GM18505 (cell line): ENCODE measurements around the gene HOXC10.

Experiments used
- ATAC-seq: cut with Tn5 transposase; IDR thresholded peaks from one replicate; pipeline ENCODE4 v1.9.1; 2021; ENCODE audit not compliant: unreplicated experiment
- POLR2A ChIP-seq: IDR thresholded peaks from 4 replicates; pipeline ENCODE4 v1.6.1; 2011; ENCODE audit warnings: borderline replicate concordance; ENCODE audit not compliant: insufficient read depth, insufficient read length; ENCODE audit errors: extremely low read depth

The HOXC10 gene

GRCh38 chr12:53973236-53974042 is 11.5 kb upstream of the HOXC10 start:
- ATAC-seq: no peak
- TF ChIP-seq POLR2A: no peak

- no peak for TF ChIP-seq POLR2A
- ATAC-seq: no peak
Observed at GRCh38 chr12:53974084-53975063, 10.6 kb upstream of the HOXC10 start, which contains the start of gene HOTAIR. Gene HOTAIR, minus strand, starts transcription at chr12:53974954.

GRCh38 chr12:53975064-53975471 is 9.9 kb upstream of the HOXC10 start:
- no peak for ATAC-seq
- TF ChIP-seq POLR2A: no peak

DNA sequence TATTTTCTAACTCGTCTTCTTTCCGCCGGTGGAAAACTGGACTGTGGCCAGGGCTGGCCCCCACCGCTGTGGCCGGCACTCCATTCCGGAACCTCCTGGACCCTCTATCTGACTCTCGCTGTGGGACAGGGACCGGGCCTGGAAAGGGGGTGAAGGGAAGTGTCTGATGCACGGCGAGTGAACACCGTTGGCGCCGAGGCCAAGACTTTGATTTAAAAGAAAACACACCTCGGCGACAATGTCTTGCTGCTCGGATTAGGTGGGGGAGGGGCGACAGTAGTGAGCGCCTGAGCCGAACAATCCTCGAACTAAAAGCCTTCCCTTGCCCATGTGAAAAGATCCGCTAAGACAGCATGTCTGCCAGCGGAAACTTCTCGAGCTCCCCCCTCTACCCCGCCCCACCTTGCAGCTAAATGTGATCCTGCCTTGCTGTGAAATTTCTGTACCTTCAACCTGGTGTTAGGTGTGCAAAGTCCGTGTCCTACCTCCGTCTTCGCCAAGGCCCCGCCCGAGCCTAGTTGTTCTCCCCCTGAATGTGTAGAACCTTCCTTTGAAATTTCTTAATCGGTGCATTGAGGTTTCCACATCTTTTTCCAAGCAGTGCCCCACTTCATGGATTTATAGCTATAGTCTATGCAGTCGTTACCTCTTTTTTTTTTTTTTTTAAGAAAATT is 9.3 kb upstream of the HOXC10 start:
- TF ChIP-seq POLR2A: no peak
- ATAC-seq: no peak

- ATAC-seq: no peak
- TF ChIP-seq POLR2A: no peak
Observed at GRCh38 chr12:53976172-53976822, 8.6 kb upstream of the HOXC10 start.

DNA sequence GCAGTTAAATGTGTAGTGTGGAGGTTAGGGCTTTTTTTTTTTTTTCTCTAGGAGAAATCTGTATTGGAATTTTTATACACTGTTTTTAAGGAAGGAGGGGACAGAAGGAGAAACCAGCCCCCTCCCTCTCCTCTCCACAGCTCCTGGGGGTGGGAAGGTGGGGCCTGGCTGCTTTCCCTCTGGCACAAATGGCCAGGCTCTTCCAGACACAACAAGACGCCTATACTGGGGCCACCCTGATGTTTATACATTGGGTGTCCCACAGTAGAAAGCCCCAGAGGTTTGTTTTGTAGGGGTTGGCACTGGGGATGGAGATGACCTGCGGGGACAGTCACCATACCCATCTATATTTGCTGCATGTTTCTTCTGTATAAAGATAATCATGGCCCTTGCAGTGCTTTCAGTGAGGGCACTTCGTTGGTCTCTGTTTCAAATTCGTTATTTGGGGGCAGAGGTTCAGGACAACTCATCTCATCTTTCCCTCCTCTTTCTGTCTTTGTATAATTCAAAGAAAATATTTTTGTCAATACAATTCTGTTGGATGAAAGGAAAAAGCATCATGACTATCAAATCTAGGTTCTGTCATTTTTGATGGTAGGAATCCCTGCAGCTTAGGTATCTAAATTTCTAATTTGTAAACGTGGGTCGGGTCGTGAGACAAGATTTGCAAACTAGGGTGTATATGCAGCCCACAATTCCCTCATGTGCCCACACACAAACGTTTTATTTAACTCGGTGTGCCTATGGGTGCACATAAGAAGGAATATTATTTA is 7.9 kb upstream of the HOXC10 start:
- no peak for TF ChIP-seq POLR2A
- no peak for ATAC-seq

DNA sequence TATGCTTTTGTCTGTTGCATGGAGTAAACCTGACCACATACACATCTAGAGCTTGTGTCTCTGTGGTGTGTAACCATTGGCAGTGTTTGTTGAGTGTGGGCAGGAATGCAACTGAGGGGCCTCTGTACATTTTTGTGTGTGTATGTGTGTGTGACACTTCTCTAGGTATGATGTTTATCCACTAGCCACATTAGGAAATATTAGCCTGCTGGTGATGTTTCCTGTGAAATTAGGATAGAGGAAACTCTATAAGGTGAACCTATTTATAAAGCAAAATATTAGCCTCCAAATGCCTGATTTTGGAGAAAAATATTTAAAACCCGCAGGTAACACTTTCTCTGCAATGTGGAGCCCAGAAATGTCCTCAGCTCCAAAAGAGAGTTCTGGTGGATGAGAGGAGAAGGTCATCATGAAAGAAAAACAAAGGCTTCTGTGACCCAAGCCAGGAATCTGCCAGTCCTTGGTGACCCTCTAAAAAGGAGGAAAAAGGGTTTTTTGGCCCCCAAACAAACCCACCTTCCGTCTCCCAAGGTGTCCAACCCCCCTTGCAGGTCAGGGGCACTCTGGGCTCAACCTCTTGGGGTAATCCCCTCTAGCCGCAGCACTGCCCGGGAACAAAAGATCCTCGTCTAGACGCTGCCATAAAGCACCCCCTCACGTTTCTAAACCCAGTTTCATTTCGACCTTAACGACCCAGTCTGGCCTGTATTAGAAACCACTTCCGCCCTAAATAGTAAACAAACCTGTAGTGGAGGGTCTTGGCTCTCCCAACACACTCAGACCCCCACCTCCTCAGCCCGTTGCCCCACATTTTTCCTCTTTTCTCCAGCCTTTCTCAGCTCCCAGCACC is 7.1 kb upstream of the HOXC10 start:
- TF ChIP-seq POLR2A: no peak
- no peak for ATAC-seq

GRCh38 chr12:53978477-53979356 is 6.2 kb upstream of the HOXC10 start:
- no peak for ATAC-seq
- TF ChIP-seq POLR2A: no peak

DNA sequence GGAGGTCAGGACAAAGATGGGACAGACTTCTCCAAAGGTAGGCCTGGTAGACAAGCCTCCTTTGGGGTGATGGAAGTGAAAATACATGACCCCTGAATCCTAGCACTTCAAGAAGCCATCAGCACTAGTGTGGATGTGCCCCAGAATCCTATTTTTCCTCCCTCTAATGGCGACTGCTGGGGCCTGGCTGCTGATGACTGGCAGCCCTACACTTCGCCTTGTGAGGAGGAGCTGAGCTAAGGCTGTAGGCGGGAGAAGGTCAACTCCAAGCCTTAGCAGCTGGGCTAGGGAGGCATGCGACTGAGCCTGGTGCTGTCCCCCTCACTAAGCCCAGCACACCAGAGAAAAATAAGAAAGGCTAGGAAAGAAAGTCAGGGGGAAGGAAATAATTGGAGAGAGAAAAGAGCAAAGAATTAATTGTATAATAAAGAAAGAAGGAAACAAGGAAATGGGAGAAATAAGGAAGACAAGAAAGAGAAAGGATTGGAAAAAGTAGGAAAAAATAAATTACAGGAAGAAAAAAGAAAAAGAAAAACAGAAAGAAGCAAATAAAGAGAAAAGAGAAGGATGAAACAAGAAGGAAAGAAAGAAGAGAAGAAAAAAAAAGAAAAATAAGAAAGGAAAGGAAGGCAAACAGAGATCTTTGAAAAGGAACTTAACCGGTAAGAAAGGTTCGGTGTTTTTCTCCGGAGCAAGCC is 4.7 kb upstream of the HOXC10 start:
- no peak for TF ChIP-seq POLR2A
- no peak for ATAC-seq

GRCh38 chr12:53980802-53981496 is 4.0 kb upstream of the HOXC10 start:
- ATAC-seq: no peak
- no peak for TF ChIP-seq POLR2A
